Measurements from ENCODE around the gene TMEM61.

TMEM61 gene

DNA sequence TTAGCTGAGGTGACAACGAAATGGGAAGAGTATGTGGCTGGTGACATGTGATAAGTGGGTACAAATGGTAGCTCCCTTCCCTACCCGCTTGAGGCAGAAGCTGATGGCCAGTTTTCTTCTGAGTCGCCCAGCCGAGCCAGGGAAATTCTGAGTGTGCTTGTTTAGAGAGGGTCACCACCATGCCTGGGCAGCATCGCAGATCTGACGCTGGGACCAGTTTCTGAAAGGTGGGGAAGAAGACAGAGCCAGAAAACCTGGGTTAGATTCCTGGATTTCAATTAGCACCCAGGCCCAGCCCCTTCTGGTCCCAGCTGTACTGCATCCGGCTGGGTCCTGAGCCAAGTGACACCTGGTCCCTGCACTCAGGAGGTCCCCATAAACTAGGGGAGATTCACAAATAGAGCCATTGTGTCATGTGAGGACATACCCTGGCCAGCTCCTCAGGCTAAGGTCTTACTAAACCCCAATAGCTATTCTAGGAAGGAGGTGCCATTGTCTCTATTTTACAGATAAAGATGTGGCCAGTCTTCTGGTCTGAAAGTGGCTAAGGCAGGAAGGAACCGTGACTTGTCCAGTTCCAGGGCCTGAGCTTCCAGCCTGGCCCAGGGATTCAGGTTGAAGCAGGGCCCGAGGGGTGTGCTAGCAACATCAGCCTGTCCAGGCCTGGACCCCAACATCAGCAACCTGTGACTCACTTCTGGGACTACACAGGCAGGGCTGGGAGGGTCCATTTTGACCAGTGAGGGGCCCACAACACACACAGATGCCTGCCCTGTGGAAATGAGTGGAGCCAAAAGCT lies 1.7 kb upstream of the TMEM61 start:
- Histone ChIP-seq H3K4me2 (ENCODE audit: low read length) (no peak overlapping the region), H3K27ac (no peak overlapping the region), H2AFZ (no peak overlapping the region), H3K36me3 (ENCODE audit: control insufficient read depth, insufficient read depth, low read length) (no peaks in the 10 kb centered on the region), H3K79me2 (no peaks in the 10 kb centered on the region), H3K27me3 (ENCODE audit: control insufficient read depth, insufficient read depth, low read length) (no peaks in the 10 kb centered on the region), H3K4me3 (ENCODE audit: low read depth, low read length) (no peak overlapping the region), H3K9ac (no peak overlapping the region), H3K4me1 (peaks cover 8% of the 10 kb centered on the region), H3K9me3 (ENCODE audit: control insufficient read depth, low read length) (no peaks in the 10 kb centered on the region)
- TF ChIP-seq, protein P1, sequence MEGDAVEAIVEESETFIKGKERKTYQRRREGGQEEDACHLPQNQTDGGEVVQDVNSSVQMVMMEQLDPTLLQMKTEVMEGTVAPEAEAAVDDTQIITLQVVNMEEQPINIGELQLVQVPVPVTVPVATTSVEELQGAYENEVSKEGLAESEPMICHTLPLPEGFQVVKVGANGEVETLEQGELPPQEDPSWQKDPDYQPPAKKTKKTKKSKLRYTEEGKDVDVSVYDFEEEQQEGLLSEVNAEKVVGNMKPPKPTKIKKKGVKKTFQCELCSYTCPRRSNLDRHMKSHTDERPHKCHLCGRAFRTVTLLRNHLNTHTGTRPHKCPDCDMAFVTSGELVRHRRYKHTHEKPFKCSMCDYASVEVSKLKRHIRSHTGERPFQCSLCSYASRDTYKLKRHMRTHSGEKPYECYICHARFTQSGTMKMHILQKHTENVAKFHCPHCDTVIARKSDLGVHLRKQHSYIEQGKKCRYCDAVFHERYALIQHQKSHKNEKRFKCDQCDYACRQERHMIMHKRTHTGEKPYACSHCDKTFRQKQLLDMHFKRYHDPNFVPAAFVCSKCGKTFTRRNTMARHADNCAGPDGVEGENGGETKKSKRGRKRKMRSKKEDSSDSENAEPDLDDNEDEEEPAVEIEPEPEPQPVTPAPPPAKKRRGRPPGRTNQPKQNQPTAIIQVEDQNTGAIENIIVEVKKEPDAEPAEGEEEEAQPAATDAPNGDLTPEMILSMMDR (IDR thresholded peaks at IDR 0.05): no peak

DNA sequence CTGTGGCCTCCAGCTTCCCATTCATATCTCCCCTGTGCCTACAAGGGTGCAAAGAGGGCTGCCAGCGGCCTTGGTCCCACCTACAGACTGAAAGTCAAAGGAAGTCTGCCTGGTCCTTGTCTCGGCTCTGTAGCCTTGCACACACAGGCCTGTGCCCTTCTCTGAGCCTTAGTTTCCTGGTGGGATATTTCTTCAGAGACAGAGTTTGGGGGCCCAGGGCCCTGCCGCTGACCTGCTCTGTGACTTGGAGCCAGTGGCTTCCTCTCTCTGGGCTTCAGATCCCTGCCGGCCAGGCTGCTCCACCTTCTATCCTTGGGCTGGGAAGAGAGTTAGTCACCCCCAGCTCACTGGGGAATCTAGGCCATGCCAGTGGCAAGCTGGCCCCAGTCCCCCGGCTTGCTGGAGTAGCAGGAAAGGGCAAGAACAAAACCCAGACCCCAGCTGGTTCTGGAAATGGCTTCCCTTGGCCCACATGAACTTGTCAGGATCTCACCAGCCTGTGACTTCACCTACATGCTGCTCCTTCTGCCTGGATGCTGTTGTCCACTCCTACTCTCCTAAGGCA lies 1.0 kb upstream of the TMEM61 start:
- Histone ChIP-seq H3K4me1 (peaks cover 8% of the 10 kb centered on the region), H3K27me3 (ENCODE audit: control insufficient read depth, insufficient read depth, low read length) (no peaks in the 10 kb centered on the region), H3K27ac (no peak overlapping the region), H3K36me3 (ENCODE audit: control insufficient read depth, insufficient read depth, low read length) (no peaks in the 10 kb centered on the region), H3K79me2 (no peaks in the 10 kb centered on the region), H3K9me3 (ENCODE audit: control insufficient read depth, low read length) (no peaks in the 10 kb centered on the region), H3K4me2 (ENCODE audit: low read length) (no peak overlapping the region), H2AFZ (peak overlapping the region; percentile 38), H3K4me3 (ENCODE audit: low read depth, low read length) (no peak overlapping the region), H3K9ac (no peak overlapping the region)
- TF ChIP-seq, protein P1 (IDR thresholded peaks at IDR 0.05): no peak

DNA sequence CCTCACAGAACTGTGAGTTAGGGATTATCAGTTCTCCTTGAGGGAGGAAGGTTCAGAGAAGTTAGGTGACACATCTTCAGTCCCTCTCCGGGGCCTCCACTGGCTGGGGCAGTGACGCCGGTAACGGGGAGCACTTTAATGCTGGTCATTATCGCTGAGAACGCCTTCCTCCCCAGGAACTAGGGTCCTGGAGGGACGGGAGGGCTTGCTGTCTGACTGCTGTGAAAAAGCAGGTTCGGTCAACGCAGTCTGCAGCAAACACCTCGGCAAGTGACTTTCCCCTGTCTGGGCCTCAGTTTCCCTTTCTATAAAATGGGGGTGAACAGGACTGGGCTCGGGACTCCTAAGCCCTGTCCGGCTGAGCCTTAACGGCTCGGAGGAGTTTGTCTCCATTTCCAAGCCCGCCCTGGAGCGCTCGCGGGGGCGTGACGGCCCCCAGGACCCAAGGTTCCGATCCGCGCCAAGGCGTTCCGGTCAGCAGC lies 341 bp upstream of the TMEM61 start:
- Histone ChIP-seq H3K4me1 (peaks cover 8% of the 10 kb centered on the region), H3K4me2 (ENCODE audit: low read length) (peak overlapping the region; percentile 90), H3K27ac (no peak overlapping the region), H3K27me3 (ENCODE audit: control insufficient read depth, insufficient read depth, low read length) (no peaks in the 10 kb centered on the region), H3K36me3 (ENCODE audit: control insufficient read depth, insufficient read depth, low read length) (no peaks in the 10 kb centered on the region), H3K79me2 (no peaks in the 10 kb centered on the region), H3K4me3 (ENCODE audit: low read depth, low read length) (peak overlapping the region; percentile 73), H3K9me3 (ENCODE audit: control insufficient read depth, low read length) (no peaks in the 10 kb centered on the region), H3K9ac (no peak overlapping the region), H2AFZ (peak overlapping the region; percentile 79)
- TF ChIP-seq, protein P1 (IDR thresholded peaks at IDR 0.05): no peak

DNA sequence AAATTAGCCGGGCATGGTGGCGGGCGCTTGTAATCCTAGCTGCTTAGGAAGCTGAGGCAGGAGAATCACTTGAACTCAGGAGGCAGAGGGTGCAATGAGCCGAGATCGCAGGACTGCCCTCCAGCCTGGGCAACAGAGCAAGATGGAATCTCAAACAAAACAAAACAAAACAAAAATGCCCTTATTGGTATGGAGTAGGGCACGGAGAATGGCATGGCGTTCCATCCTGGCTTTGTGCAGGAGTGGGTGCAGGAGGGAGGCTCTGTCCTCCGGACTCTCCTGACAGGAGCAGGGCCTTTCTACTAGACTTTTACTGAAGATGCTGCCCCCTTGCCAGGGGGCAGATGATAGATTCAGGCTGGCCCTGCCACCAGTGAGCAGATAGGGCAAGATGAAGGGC lies 1.0 kb downstream of the TMEM61 start:
- H3K36me3 ChIP-seq (ENCODE audit: control insufficient read depth, insufficient read depth, low read length): no peaks in the 10 kb centered on the region
- peak overlapping the region; percentile 79 for H2AFZ ChIP-seq
- H3K79me2 ChIP-seq: no peaks in the 10 kb centered on the region
- H3K27ac ChIP-seq: no peak overlapping the region
- H3K9me3 ChIP-seq (ENCODE audit: control insufficient read depth, low read length): no peaks in the 10 kb centered on the region
- no peaks in the 10 kb centered on the region for H3K27me3 ChIP-seq (ENCODE audit: control insufficient read depth, insufficient read depth, low read length)
- peak overlapping the region; percentile 73 for H3K4me3 ChIP-seq (ENCODE audit: low read depth, low read length)
- H3K4me1 ChIP-seq: peaks cover 8% of the 10 kb centered on the region
- TF ChIP-seq, protein P1 (IDR thresholded peaks at IDR 0.05): no peak
- no peak overlapping the region for H3K9ac ChIP-seq
- H3K4me2 ChIP-seq (ENCODE audit: low read length): peak overlapping the region; percentile 90
